Activated effector memory CD4-positive, alpha-beta T cell treated with Interleukin-2 at 50 U/mL for 16 hours (primary cell): Measurements from ENCODE around the gene LANCL2.
"Not testable (repeated sequence)": the region's sequence is repeated elsewhere in the genome, so short reads cannot be mapped to it uniquely, and the experiment has no call there.

Experiments
- DNase-seq: peaks from one replicate; pipeline ENCODE4 v3.0.0-alpha.2; 2020

LANCL2 gene

DNA sequence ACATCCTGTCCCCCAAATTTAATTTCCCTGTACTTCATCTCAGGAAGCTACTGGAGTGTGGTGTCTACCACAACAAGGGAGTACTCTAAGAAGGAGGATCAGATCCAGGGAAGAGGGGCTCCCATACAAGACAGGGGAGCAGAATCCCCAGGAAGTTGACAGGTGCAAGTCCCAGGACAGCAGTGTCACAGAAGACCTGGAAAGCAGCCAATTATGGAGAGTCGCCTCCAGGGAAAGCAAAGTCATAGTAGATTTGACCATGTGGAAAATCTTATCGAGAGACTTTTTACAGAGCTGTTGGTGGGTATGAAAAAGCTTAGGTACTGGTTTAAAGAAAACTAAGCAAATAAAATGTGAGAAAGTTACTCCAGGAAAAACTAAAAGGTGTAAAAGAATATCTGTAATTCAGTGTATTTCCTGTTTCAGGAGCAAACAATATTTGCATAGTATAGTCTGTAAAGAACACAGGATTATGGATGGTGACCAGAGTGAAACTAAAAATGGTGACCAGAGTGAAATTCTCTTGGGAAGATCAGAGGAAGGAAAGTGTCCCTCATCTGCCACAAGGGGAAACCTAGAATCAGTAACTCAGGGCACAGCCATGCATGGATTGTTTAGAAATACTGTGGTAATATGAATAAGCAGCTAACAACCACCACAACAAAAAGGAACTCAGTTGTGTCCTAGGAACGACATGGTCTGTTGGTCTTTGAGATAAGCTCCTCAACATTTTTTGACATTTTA is 44.5 kb downstream of the LANCL2 start:
- no peak for DNase-seq

DNA sequence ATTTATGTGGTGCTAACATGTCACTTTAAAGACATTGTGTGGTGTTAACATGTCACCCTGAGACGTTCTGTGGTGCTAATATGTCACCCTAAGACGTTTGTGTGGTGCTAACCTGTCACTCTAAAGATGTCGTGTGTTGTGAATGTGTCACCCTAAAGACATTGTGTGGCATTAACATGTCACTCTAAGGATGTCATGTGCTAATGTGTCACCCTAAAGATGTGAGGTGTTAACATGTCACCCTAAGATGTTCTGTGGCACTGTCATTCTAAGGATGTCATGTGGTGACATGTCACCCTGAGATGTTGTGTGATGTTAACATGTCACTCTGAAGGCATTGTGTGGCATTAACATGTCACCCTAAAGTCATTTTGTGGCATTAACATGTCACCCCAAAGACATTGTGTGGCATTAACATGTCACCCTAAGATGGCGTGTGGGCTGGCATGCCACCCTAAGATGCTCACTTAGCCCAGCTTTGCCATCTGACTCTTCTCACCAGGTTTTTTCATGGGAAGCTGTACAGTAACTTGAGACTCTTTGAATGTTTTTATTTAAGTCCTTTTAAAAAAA is 45.6 kb downstream of the LANCL2 start:
- no peak for DNase-seq

DNA sequence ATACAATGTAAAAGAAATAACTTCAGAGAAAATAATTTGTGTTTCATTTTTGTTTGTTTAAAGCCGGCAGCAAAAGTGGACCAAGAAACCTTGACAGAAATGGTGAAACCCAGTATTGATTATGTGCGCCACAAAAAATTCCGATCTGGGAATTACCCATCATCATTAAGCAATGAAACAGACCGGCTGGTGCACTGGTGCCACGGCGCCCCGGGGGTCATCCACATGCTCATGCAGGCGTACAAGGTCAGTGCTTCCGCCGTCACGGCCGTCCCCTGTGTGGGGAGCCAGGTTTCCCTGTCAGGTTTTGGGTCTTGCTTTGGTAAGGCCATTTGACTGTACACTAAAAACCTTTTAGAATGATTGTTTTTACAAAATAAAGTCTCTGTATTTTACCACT is 46.7 kb downstream of the LANCL2 start:
- no peak for DNase-seq

DNA sequence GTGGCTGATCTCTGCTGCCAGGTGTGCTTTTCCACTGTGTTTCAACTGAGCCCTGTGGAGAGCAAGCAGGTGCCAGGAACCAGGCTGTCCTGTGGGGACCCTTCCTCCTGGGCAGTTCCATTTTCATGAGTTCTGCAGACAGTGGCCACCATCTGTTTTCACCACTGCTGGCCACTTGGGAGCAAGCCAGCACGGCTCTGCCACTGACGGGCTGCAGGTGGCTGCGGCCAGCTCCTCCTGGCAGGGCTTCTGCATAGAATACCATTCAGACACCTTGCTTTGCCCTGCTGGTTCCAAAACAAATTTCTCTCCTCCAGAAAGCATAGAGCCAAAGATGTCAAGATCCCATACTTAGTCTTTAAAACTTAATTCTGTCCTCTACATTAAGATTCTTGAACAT is 48.3 kb downstream of the LANCL2 start:
- DNase-seq = no peak

DNA sequence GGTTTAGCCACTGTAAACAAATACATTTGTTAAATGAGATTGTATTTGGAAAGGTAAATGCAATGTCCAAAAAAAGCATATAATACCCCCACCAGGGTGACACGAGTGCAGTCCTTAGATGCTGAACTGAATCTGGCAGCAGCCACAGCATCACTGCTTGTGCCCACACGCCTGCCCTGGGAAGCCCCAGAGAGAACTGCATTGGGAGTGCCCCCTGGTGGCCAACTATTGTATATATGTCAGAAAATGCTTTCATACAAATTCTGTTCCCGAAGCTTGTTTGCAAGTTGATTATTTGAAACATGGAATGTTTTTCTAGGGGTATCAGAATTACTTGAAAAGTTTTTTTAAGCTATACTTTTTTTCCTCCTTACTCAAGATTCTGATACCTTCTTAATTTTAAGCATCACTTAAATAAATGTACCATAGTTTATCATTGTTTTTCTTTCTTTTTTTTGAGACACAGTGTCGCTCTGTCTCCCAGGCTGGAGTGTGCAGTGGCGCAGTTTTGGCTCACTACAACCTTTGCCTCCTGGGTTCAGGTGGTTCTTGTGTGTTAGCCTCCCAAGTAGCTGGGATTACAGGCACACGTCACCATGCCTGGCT is 50.1 kb downstream of the LANCL2 start:
- peak; percentile 60 for DNase-seq

DNA sequence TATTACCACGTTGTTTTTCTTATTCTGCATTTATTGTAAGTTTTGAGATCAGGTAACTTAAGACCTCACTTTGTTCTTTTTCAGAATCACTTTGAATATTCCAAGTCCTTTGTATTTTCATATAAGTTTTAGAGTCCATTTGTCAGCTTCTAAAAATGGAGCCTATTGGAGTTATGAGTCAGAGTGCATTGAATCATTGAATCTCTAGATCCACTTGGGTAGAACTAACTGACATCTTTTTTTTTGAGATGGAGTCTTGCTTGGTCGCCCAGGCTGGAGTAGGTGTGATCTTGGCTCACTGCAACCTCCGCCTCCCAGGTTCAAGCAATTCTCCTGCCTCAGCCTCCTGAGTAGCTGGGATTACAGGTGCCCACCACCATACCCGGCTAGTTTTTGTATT is 52.3 kb downstream of the LANCL2 start:
- DNase-seq = not testable (repeated sequence)

DNA sequence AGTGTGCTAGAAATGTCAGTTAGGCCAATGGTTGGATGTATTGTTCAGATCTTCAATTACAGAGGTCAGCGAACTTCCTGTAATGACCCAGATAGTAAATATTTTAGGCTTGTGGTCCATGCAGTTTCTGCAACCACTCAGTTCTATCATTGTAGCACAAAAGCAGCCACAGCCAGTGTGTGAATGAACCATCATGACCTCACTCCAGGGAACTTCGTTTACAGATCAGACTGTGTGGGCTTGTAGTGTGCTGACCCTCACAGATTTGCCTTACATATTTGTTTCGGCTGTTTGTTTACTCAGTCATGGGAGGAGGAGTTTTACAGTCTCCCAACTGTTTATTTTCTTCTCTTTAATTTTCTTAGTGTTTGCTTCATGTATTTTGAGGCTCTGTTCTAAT is 55.4 kb downstream of the LANCL2 start:
- no peak for DNase-seq

DNA sequence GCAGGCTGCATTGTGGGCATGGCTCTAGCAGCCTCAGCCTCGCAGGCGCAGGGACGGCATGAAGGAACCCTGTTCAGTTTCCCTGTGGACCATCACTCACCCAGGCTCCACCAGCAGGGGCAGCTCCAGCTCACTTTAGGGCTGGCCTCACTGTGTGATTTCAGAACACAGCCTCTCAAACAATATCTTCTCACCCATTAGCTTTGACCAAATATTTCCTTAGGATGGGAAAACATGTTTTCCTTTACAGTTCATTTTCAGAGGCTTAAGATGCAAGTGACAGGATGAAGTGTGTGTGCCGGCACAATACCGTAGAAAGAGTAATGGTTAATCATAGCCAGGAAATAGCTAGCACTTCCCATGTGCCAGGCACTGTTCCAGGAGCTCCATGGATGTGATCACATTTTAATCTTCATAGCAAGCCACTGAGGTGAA is 58.2 kb downstream of the LANCL2 start:
- DNase-seq = no peak

DNA sequence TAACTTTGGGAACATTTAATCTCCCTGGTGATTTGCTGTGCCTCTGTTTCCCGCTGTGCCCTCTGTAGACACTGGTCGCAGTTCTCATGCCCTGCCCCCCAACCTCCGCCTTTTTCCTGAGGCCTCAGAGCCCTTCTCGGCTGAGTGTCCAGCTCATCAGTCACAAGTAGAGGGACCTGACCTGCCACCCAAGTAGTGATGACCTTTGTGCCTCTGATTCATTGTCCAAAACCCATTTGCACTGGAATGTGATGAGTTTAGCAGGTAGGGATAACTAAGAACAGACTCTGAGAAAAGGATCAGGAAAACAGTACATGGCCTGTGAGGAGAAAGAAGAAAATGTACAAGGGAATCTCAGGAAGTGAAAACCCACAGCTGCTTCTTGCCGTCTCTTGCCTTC is 58.8 kb downstream of the LANCL2 start:
- no peak for DNase-seq

DNA sequence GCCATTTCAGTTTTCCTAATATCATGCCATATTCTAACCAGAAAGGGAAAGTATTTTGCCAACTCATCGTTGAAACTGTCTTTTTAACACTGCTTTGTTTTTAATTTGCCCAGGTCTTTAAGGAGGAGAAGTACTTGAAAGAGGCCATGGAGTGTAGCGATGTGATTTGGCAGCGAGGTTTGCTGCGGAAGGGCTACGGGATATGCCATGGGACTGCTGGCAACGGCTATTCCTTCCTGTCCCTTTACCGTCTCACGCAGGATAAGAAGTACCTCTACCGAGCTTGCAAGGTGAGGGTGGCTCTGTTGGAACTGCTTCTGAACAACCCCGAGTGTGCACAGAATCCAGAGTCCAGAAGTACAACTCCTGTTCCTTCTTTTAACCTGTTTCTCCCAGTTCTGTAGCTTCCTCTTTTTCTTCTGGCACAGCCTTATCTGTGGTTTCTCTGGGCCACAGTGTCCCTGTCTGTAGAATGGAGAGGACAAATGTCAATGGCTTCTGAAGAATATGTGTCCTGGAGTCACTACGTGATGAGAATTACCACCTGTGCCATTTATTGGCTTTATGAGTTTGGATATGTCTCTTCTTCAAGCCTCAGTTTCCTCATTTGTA is 60.1 kb downstream of the LANCL2 start:
- no peak for DNase-seq

DNA sequence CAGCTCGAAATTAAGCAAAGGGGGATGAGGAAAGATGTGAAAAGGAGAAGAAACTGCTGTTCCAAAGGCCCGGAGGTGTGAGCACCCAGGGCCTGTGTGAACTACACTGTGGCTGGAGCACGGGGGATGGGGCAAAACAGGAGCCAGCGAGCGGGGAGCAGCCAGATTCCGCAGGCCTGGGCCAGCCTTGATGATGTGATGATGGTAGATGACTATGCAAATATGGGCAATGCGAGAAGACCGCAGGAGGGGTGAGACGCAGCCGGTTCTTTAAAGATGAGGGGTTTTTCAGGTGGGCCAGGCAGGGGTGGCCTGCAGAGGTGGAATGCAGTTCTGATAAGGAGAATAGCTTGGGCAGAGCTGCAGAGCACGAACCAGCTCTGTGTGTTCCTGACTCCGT is 61.5 kb downstream of the LANCL2 start:
- DNase-seq = no peak

DNA sequence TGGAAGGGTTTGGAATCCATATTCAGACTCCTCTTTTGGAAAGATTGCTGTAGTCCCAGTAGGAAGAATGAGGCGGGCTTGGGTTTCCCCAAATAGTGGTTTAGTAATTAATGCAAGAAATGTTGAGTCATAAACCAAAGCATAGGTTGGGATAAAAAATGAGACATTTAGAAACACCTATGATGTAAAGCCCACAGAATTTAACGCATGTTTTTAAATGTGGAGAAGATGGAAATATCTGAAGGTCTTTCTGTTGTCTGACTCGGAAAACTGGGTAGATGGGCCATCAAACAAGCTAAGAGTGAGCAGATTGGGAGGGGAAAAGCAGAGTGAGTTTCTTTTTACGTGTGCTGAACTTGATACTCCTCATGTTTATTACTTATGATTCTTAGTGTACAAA is 62.2 kb downstream of the LANCL2 start:
- no peak for DNase-seq

DNA sequence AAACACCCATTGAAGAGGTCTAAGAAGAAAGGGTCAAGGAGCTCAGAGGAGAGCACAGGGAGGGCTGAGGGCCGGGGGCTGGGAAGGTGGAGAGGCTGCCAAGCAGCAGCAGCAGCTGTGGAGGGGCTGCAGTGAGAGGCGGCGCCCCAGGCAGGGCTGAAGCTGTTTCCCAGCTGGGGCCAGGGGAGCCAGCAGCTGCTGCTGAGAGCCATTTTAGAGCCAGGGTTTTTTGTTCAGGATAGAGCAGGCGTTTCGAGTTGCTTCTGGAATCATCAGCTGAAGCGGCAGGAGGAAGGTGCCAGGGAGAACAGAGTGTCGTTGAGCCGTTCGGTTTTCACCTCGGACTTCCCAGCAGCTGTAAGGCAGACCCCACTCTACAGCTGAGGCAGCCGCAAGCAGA is 62.7 kb downstream of the LANCL2 start:
- DNase-seq = no peak

DNA sequence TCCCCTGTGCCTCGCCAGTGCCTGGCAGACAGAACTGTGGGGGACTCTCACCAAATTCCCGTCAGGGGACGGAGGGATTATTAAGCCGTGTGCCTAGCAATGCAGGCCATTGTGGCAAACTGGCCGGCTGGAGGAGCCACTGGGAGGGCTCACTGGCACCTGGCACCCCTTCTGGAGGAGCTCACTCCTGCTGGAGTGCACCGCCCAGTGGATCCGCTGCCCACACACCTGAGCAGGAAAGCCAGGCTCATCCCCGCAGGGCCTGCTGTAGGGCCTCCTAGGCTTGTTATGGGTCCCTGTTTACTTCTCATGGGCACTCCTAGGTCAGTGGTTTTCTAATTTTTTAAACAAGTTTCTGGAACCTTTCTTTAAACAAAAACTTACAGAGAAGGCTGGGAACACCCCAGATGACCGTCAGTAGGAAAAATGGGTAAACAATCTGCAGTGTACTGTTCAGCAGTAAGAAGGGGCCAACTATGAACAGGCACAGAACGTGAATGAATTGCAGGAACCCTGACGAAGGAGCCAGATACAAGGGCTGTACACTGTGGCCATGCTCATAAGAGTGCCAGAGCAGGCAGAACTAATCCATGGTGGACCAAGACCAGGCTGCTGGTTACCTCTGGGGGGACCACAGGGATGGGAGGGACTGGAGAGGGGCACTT is 64.8 kb downstream of the LANCL2 start:
- no peak for DNase-seq

DNA sequence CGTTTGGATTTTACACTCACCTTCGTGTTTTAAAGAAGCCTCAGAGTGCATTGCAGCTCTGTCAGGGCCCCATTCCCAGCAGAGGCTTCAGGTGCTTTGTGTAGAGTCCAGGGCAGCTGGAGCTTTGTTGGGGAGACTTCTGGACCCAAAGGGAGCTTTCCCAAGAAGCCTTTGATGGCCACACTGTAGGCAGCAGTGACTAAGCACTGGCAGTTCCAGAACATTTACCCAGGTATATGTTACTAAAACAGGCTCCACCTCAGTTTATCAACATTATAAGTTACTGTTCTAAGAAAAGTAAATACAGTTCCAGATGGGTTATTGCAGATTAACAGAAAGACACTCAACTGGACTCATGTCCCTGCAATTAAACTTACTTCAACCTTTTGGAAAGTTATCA is 66.8 kb downstream of the LANCL2 start:
- no peak for DNase-seq

DNA sequence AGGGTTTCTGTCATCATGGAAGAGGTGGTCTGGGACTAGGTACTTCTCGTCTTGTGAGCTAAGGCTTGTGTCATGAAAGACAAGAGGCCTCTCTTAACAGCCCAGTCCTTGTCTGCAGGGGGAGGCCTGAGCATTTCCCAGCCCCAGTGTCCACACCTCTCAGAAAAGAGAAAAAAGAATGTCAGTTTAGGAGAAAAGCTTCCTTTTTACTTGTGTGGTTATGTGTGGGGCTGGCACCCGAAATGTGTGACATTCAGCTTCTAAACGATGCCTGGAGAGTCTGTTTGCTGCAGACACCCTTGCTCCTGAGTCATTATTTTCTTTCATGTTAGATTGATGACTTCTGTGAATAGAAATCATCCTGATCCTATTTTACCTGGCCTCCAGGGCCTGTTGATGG is 67.4 kb downstream of the LANCL2 start:
- no peak for DNase-seq

DNA sequence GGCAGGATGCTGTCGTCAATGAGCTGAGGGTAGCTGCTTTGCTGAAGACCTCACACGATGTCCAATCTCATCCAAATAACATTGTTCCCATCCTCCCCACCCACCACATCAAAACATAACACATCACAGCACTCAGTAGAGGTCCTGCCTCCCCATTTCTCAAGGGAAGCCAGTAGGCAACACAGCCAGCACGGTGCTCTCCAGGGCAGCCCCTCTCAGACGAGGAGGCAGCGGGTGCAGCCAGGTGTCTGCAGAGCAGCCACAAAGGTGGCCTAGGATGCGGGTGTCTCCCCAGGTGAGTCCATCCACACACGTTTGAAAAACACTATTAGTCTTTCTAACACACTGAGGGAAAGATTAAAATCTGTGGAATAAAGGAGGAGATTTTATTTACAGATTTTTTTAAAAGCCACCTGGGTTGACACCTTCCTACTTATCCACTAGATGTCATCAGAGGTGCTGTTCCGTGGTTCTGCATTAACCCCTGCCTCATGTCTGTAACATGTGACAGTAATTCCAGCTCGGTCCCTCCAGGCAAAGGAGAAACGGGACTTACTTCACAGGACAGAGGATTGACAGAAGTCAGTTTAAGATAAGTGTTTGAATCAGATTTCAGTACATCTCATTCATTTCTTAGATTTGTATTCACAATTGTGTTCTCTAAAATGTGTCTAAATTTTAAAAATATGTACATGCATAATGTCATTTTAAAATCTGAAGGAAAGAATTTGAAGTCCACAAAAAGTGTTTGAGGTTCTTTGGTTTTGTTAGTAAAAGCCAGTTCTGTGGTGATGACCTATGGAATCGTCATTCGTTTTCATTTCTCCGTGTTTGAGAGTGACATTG is 68.0 kb downstream of the LANCL2 start:
- no peak for DNase-seq

DNA sequence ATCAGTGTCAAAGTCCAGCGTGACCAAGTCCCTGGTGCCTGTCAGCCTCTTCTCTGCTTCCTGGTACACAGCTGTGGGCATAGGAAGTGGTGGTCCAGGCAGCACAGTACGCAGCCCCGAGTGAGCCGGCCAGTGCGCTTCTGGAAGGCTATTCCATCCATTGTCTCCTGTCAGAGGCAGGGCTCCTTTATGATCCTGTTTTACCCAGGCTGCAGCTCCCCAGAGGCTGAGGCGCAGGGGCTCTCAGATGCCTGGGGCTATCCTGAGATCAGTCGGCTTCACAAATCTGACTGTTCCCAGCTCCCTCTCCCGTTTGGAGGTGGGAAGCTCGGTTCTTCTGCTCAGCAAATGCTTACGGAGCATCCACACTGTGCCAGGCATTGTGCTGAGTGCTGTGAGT is 70.3 kb downstream of the LANCL2 start:
- DNase-seq = no peak

DNA sequence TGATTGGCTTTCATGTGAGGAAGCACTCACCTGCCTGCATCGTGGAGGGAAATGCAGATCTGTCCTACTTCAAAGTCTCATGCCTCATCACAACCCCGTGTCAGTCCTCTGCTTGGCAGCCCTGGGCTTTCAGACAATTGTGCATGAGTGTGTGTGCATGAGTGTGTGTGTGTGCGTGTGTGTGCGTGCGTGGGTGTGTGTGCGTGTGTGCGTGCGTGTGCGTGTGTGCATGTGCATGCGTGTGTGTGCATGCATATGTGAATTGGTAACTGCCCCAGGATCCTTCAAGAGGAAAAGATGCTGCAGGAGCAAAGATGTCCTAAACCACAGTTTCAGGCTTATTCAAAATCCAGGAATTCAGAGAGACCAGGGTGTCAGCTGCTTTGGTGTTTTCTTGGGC is 71.3 kb downstream of the LANCL2 start:
- DNase-seq = no peak

DNA sequence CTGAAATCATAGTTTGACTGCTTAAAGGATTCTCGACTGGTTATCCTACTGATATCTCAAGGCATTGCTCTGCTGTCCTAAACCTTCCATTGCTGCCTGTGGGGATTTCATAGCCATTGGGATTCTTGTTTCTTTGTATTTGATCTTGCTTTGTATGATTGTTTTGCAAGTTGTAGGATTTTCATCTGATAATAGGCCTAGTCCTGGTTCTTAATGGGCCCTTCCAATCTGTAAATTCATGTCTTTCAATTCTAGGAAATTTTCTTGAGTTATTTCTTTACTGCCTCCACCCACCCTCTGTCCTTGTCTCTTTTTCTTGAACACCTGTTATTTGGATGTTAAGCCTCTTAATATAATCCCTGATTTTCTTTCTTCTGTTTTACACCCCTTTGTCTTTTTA is 72.2 kb downstream of the LANCL2 start:
- no peak for DNase-seq

DNA sequence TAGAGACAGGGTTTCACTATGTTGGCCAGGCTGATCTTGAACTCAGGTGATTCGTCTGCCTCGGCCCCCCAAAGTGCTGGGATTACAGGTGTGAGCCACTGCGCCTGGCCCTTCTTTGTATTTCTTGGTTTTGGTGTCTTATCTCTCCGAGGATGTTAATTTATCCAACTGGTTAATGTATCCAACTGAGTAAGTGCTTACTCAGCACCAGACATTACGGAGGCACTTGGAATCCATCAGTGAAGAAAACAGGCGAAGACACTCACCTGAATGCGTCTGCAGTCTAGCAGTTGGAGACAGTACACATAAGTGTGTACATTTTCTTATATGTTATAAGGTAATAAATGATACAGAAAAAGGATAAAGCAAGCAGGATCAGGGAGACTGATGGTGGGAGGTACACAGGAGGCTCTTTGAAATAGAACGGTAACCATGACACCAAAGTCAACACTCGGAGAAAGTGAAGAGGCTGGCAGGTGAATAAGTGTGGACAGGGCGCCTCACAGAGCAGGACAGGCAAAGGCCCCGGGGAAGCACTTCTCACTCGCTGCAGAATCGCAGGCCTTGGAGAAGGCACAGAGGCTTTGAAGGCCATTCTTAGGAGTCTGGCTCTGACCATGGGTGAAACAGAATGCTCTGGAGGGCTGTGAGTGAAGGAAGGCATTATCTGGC is 73.1 kb downstream of the LANCL2 start:
- no peak for DNase-seq
